IMR-90 (cell line): ENCODE data around the gene FAM163B.

Source experiments
- BHLHE40 ChIP-seq: fragments of 150-350 bp; IDR thresholded peaks from 2 replicates; pipeline ENCODE4 v1.6.1; 2016; ENCODE audit warnings: mild to moderate bottlenecking, low read depth, low read length
- CHD1 ChIP-seq: IDR thresholded peaks from 2 replicates; pipeline ENCODE4 v1.6.1; 2012; ENCODE audit warnings: low read depth, low read length, improper control_type of control experiment
- ELK1 ChIP-seq: fragments of 150-350 bp; IDR thresholded peaks from 2 replicates; pipeline ENCODE4 v1.6.1; 2016; ENCODE audit warnings: low read depth, mild to moderate bottlenecking, low read length, moderate library complexity, borderline replicate concordance
- MXI1 ChIP-seq: IDR thresholded peaks from 2 replicates; pipeline ENCODE4 v1.6.1; 2012; ENCODE audit warnings: low read depth, mild to moderate bottlenecking, low read length, moderate library complexity, borderline replicate concordance
- POLR2A ChIP-seq: IDR thresholded peaks from 2 replicates; pipeline ENCODE4 v1.6.1; 2012; ENCODE audit warnings: mild to moderate bottlenecking, low read depth, low read length
- RAD21 ChIP-seq: IDR thresholded peaks from 2 replicates; pipeline ENCODE4 v1.6.1; 2012; ENCODE audit warnings: low read length, improper control_type of control experiment
- RCOR1 ChIP-seq: IDR thresholded peaks from 2 replicates; pipeline ENCODE4 v1.6.1; 2012; ENCODE audit warnings: mild to moderate bottlenecking, low read length, improper control_type of control experiment; ENCODE audit not compliant: insufficient replicate concordance
- SMC3 ChIP-seq: fragments of 150-350 bp; IDR thresholded peaks from 2 replicates; pipeline ENCODE4 v1.6.1; 2016; ENCODE audit warnings: low read depth, mild to moderate bottlenecking, antibody characterized with exemption, low read length, moderate library complexity
- USF2 ChIP-seq: fragments of 150-350 bp; IDR thresholded peaks from 2 replicates; pipeline ENCODE4 v1.6.1; 2017; ENCODE audit warnings: mild to moderate bottlenecking, antibody characterized with exemption, low read length, low read depth
- TF ChIP-seq, protein P1 (sequence below): conservative IDR thresholded peaks from 2 replicates; pipeline ENCODE4 v1.5.1; 2012; ENCODE audit warnings: mild to moderate bottlenecking, low read depth, low read length, improper control_type of control experiment

- TF ChIP-seq RAD21, result no peak
- no peak for TF ChIP-seq POLR2A
- TF ChIP-seq, protein P1, sequence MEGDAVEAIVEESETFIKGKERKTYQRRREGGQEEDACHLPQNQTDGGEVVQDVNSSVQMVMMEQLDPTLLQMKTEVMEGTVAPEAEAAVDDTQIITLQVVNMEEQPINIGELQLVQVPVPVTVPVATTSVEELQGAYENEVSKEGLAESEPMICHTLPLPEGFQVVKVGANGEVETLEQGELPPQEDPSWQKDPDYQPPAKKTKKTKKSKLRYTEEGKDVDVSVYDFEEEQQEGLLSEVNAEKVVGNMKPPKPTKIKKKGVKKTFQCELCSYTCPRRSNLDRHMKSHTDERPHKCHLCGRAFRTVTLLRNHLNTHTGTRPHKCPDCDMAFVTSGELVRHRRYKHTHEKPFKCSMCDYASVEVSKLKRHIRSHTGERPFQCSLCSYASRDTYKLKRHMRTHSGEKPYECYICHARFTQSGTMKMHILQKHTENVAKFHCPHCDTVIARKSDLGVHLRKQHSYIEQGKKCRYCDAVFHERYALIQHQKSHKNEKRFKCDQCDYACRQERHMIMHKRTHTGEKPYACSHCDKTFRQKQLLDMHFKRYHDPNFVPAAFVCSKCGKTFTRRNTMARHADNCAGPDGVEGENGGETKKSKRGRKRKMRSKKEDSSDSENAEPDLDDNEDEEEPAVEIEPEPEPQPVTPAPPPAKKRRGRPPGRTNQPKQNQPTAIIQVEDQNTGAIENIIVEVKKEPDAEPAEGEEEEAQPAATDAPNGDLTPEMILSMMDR, result no peak
- no peak for TF ChIP-seq ELK1
- TF ChIP-seq BHLHE40, result no peak
- no peak for TF ChIP-seq RCOR1
- TF ChIP-seq MXI1, result no peak
- TF ChIP-seq CHD1, result no peak
- TF ChIP-seq SMC3, result no peak
- TF ChIP-seq USF2, result no peak
These were observed 35.2 kb downstream of the FAM163B start for GRCh38 chr9:133573791-133574515.
